Heart left ventricle (tissue), 13 donors: ENCODE results near the gene CD47.

Source experiments
- POLR2A ChIP-seq, 2 donors: fragments of 450-650 bp; IDR thresholded peaks; one replicate each; pipeline ENCODE4 v1.6.1; 2017; ENCODE audit warnings: antibody characterized with exemption in 2 of 2, mild to moderate bottlenecking in 2 of 2, moderate library complexity in 2 of 2
- TF ChIP-seq, protein P1 (sequence below), 12 donors: fragments of 200-600 bp; sonication (generic) in 4 of 12; IDR thresholded peaks; one replicate each; pipeline versions ENCODE4 v1.5.0 to v1.8.0; 2018 to 2022; ENCODE audit warnings: antibody characterized with exemption in 12 of 12, mild to moderate bottlenecking in 5 of 12
- donor health status: ischemic (EF 13 %, LVEDD 7.1; RV severe dilation, severe dysfunction).
- donor health status: DM: no; HTN: yes; CAD: no.
- donor health status: DM: no; HTN: no; CAD: no.
- donor health status: ischemic (EF 25% LVEDD 6.9; RV normal size, moderate dysfunction).
- donor health status: ischemic (EF 25% LVEDD 5.7; RV mildly dilated, moderate dysfunction).
- donor health status: ischemic (EF 35%, LVEDD 5.7; RV mildly dilated, moderate dysfunction).
- donor health status: nonischemic (EF 11% LVEDD 7.7; RV severe dilation, severe dysfunction).
- donor health status: DM: yes; HTN: yes; CAD: no.
- donor health status: PGD.
- donor health status: ischemic (EF 29% LVEDD 5.4; RV normal size, mild dysfunction).
- donor health status: nonischemic (EF 23%, LVEDD 6.1; RV moderate dilation, normal function).

DNA sequence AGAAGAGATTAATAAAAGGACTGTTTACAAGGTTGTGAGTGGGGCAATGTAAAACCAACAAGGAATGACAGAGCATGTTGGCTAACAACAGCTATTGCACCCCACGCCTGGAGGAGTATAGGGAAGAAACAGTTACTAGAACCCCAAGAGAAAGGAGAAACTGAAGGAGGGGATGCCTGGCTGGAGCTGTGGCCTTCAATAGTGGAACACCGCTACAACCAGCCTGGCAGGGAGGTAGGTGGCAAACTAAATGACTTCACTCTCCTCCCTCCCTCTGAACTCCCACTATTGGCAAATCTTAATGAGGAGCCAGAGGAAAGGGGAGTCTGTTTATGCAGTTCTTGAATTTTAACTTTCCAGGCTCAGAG is 7.2 kb upstream of the CD47 start:
- no peak for TF ChIP-seq POLR2A (IDR thresholded peaks at IDR 0.05)
- TF ChIP-seq, protein P1, sequence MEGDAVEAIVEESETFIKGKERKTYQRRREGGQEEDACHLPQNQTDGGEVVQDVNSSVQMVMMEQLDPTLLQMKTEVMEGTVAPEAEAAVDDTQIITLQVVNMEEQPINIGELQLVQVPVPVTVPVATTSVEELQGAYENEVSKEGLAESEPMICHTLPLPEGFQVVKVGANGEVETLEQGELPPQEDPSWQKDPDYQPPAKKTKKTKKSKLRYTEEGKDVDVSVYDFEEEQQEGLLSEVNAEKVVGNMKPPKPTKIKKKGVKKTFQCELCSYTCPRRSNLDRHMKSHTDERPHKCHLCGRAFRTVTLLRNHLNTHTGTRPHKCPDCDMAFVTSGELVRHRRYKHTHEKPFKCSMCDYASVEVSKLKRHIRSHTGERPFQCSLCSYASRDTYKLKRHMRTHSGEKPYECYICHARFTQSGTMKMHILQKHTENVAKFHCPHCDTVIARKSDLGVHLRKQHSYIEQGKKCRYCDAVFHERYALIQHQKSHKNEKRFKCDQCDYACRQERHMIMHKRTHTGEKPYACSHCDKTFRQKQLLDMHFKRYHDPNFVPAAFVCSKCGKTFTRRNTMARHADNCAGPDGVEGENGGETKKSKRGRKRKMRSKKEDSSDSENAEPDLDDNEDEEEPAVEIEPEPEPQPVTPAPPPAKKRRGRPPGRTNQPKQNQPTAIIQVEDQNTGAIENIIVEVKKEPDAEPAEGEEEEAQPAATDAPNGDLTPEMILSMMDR (IDR thresholded peaks at IDR 0.05), result no peak
